Measurements from ENCODE around the gene ADAMTSL4. TPM values are rescaled to one million over a fixed set of nuclear protein-coding genes. Genes with fewer than 3 reads are reported as not detected.

Gene ADAMTSL4
- total RNA-seq, 1 experiment from 2014 or later, result not detected

- no peak for DNase-seq (ENCODE audit: low spot score)
- no peak for TF ChIP-seq EZH2 (IDR thresholded peaks at IDR 0.05; ENCODE audit: borderline replicate concordance, low read depth, low read length, poor library complexity, severe bottlenecking)
- TF ChIP-seq CTCF (conservative IDR thresholded peaks at IDR 0.05; ENCODE audit: low read depth, low read length), result 0 out of 2 replicates have a peak, but pooled peaks have one; percentile 5
- BruUV-seq (replicated peaks), result no TSS peak
- intact Hi-C loops (cut with micrococcal nuclease; ENCODE audit: unreplicated experiment), result loop anchor here (5.0 kb wide), 2 partner anchors 71 to 276 kb away; partner anchors contain the start of gene CA14
- no peaks in the 10 kb centered on the region for H3K4me1 ChIP-seq (ENCODE audit: insufficient read depth, low read length, poor library complexity, severe bottlenecking)
- no peaks in the 10 kb centered on the region for H3K36me3 ChIP-seq (ENCODE audit: insufficient read depth, low read length, poor library complexity, severe bottlenecking)
- POLR2A ChIA-PET (ENCODE audit: low non-redundant PET), result no interaction called here
- no peaks in the 10 kb centered on the region for H3K27me3 ChIP-seq (replicated peaks; ENCODE audit: insufficient read depth, low read depth, low read length, poor library complexity)
- no peaks in the 10 kb centered on the region for H3K9me3 ChIP-seq (ENCODE audit: low read depth, low read length, poor library complexity, severe bottlenecking)
- H3K4me3 ChIP-seq (ENCODE audit: low read depth, low read length, poor library complexity, severe bottlenecking), result no peak overlapping the region
- CTCF ChIA-PET, result interaction anchor here (0.6 to 1.2 kb wide), 8 partner anchors 12 to 614 kb away, joined by 3 to 7 read pairs (median 5); partner anchors contain the start of gene FALEC
- no peak overlapping the region for H3K27ac ChIP-seq (ENCODE audit: low read depth, low read length, poor library complexity, severe bottlenecking)
These were observed 16.3 kb upstream of the ADAMTSL4 start for GRCh38 chr1:150532860-150533259.

DNA sequence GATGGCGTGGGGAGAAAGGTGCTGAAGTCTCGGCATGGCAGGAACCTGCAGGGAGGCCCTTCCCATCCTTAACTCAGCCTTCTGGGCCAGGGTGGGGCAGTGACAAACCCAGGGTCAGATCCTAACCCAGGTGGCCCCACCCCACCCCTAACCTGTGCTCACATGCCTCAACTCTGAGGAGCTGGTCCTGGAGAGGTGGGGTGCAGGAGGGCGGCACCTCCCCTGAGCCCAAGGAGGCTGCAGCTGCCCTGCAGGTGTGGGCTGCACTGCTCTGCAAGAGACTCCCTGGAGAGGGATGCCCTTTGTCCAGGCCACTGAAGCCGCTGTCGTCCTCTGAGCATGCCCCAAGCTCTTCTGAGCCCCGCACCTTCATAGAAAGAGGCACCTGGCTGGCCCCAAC lies 15.2 kb upstream of the ADAMTSL4 start:
- Histone ChIP-seq H3K4me3 (ENCODE audit: low read depth, low read length, poor library complexity, severe bottlenecking) (no peak overlapping the region), H3K9me3 (ENCODE audit: low read depth, low read length, poor library complexity, severe bottlenecking) (no peaks in the 10 kb centered on the region), H3K36me3 (ENCODE audit: insufficient read depth, low read length, poor library complexity, severe bottlenecking) (no peaks in the 10 kb centered on the region), H3K27me3 (replicated peaks; ENCODE audit: insufficient read depth, low read depth, low read length, poor library complexity) (no peaks in the 10 kb centered on the region), H3K27ac (ENCODE audit: low read depth, low read length, poor library complexity, severe bottlenecking) (no peak overlapping the region), H3K4me1 (ENCODE audit: insufficient read depth, low read length, poor library complexity, severe bottlenecking) (no peaks in the 10 kb centered on the region)
- intact Hi-C loops (cut with micrococcal nuclease; ENCODE audit: unreplicated experiment), result loop anchor here (5.0 kb wide), 2 partner anchors 72 to 277 kb away; partner anchors contain the start of gene CA14
- ChIA-PET POLR2A (ENCODE audit: low non-redundant PET) (no interaction called here), CTCF (no interaction called here)
- TF ChIP-seq CTCF (conservative IDR thresholded peaks at IDR 0.05; ENCODE audit: low read depth, low read length) (no peak), EZH2 (IDR thresholded peaks at IDR 0.05; ENCODE audit: borderline replicate concordance, low read depth, low read length, poor library complexity, severe bottlenecking) (no peak)
- no TSS peak for BruUV-seq (replicated peaks)
- DNase-seq (ENCODE audit: low spot score), result no peak

- H3K4me1 ChIP-seq (ENCODE audit: insufficient read depth, low read length, poor library complexity, severe bottlenecking), result no peaks in the 10 kb centered on the region
- no TSS peak for BruUV-seq (replicated peaks)
- intact Hi-C loops (cut with micrococcal nuclease; ENCODE audit: unreplicated experiment), result no loop called here
- DNase-seq (ENCODE audit: low spot score), result no peak
- no peaks in the 10 kb centered on the region for H3K36me3 ChIP-seq (ENCODE audit: insufficient read depth, low read length, poor library complexity, severe bottlenecking)
- no peaks in the 10 kb centered on the region for H3K9me3 ChIP-seq (ENCODE audit: low read depth, low read length, poor library complexity, severe bottlenecking)
- no peaks in the 10 kb centered on the region for H3K27me3 ChIP-seq (replicated peaks; ENCODE audit: insufficient read depth, low read depth, low read length, poor library complexity)
- ChIA-PET POLR2A (ENCODE audit: low non-redundant PET) (no interaction called here), CTCF (interaction anchor here (1.0 kb wide), 1 partner anchor 25 kb away, joined by 3 read pairs; no protein-coding TSS in a partner anchor)
- TF ChIP-seq EZH2 (IDR thresholded peaks at IDR 0.05; ENCODE audit: borderline replicate concordance, low read depth, low read length, poor library complexity, severe bottlenecking), result no peak
- no peak for TF ChIP-seq CTCF (conservative IDR thresholded peaks at IDR 0.05; ENCODE audit: low read depth, low read length)
- no peak overlapping the region for H3K4me3 ChIP-seq (ENCODE audit: low read depth, low read length, poor library complexity, severe bottlenecking)
- no peak overlapping the region for H3K27ac ChIP-seq (ENCODE audit: low read depth, low read length, poor library complexity, severe bottlenecking)
These were observed 13.5 kb upstream of the ADAMTSL4 start for GRCh38 chr1:150535511-150536287.

All from A673 (cell line).